Measurements from ENCODE around the gene KMT2C.
"Not testable (repeated sequence)": the region's sequence is repeated elsewhere in the genome, so short reads cannot be mapped to it uniquely, and the experiment has no call there.

The KMT2C gene

GRCh38 chr7:152406030-152406429 lies 29.8 kb downstream of the KMT2C start:
- in situ Hi-C loops (cut with MboI; ENCODE audit: low sequenced_read_pairs): not testable (repeated sequence)

GRCh38 chr7:152403726-152404125 lies 32.1 kb downstream of the KMT2C start:
- in situ Hi-C loops (cut with MboI; ENCODE audit: low sequenced_read_pairs): no loop called here

GRCh38 chr7:152402384-152403250 lies 33.2 kb downstream of the KMT2C start:
- in situ Hi-C loops (cut with MboI; ENCODE audit: low sequenced_read_pairs): no loop called here

- in situ Hi-C loops (cut with MboI; ENCODE audit: low sequenced_read_pairs): no loop called here
Observed at GRCh38 chr7:152399344-152399743, 36.5 kb downstream of the KMT2C start.

- in situ Hi-C loops (cut with MboI; ENCODE audit: low sequenced_read_pairs): no loop called here
Observed at GRCh38 chr7:152395112-152395511, 40.7 kb downstream of the KMT2C start.

GRCh38 chr7:152394214-152394613 lies 41.6 kb downstream of the KMT2C start:
- in situ Hi-C loops (cut with MboI; ENCODE audit: low sequenced_read_pairs): not testable (repeated sequence)

- in situ Hi-C loops (cut with MboI; ENCODE audit: low sequenced_read_pairs): no loop called here
Observed at GRCh38 chr7:152392254-152392653, 43.5 kb downstream of the KMT2C start.

- in situ Hi-C loops (cut with MboI; ENCODE audit: low sequenced_read_pairs): not testable (repeated sequence)
Observed at GRCh38 chr7:152386136-152386764, 49.6 kb downstream of the KMT2C start.

GRCh38 chr7:152384235-152385200 lies 51.3 kb downstream of the KMT2C start:
- in situ Hi-C loops (cut with MboI; ENCODE audit: low sequenced_read_pairs): not testable (repeated sequence)

GRCh38 chr7:152383341-152384234 lies 52.2 kb downstream of the KMT2C start:
- in situ Hi-C loops (cut with MboI; ENCODE audit: low sequenced_read_pairs): no loop called here

- in situ Hi-C loops (cut with MboI; ENCODE audit: low sequenced_read_pairs): no loop called here
Observed at GRCh38 chr7:152382244-152382643, 53.6 kb downstream of the KMT2C start.

- in situ Hi-C loops (cut with MboI; ENCODE audit: low sequenced_read_pairs): not testable (repeated sequence)
Observed at GRCh38 chr7:152380931-152381578, 54.7 kb downstream of the KMT2C start.

- in situ Hi-C loops (cut with MboI; ENCODE audit: low sequenced_read_pairs): not testable (repeated sequence)
Observed at GRCh38 chr7:152378497-152378896, 57.3 kb downstream of the KMT2C start.

- in situ Hi-C loops (cut with MboI; ENCODE audit: low sequenced_read_pairs): not testable (repeated sequence)
Observed at GRCh38 chr7:152376716-152377484, 58.9 kb downstream of the KMT2C start.

GRCh38 chr7:152370297-152370696 lies 65.5 kb downstream of the KMT2C start:
- in situ Hi-C loops (cut with MboI; ENCODE audit: low sequenced_read_pairs): no loop called here

GRCh38 chr7:152369518-152369917 lies 66.3 kb downstream of the KMT2C start:
- in situ Hi-C loops (cut with MboI; ENCODE audit: low sequenced_read_pairs): no loop called here

- in situ Hi-C loops (cut with MboI; ENCODE audit: low sequenced_read_pairs): no loop called here
Observed at GRCh38 chr7:152367170-152367569, 68.6 kb downstream of the KMT2C start.

GRCh38 chr7:152366662-152367061 lies 69.1 kb downstream of the KMT2C start:
- in situ Hi-C loops (cut with MboI; ENCODE audit: low sequenced_read_pairs): no loop called here
